Gastrocnemius medialis (tissue), 4 donors: Measurements from ENCODE around the gene OPCML. TPM values are rescaled to one million over a fixed set of nuclear protein-coding genes. Genes with fewer than 3 reads are reported as not detected.

ENCODE experiments used
- ATAC-seq, 2 donors: fragments of 150-250 bp; one replicate each; pipeline ENCODE4 v1.9.1; 2016
- DNase-seq, 2 donors: peaks; one replicate each; pipeline ENCODE4 v3.0.0-alpha.2; 2019
- H3K27ac ChIP-seq, 4 donors: fragments of 200-600 bp; sonication (generic); 1 replicate in 1 of 4; 2 replicates in 3 of 4; pipeline ENCODE4 v1.5.1; 2016 to 2018; ENCODE audit warnings: mild to moderate bottlenecking in 2 of 4, moderate library complexity in 1 of 4
- H3K27me3 ChIP-seq, 3 donors: fragments of 200-600 bp; sonication (generic) in 2 of 3; 1 replicate in 1 of 3; 2 replicates in 2 of 3; pipeline versions ENCODE4 v1.5.1 to v1.6.0; 2016 to 2019; ENCODE audit warnings: mild to moderate bottlenecking in 1 of 3, moderate library complexity in 1 of 3
- H3K36me3 ChIP-seq, 2 donors: fragments of 200-600 bp; sonication (generic) in 1 of 2; one replicate each; pipeline ENCODE4 v1.5.1; 2017 to 2018
- H3K4me1 ChIP-seq, 2 donors: fragments of 200-600 bp; sonication (generic) in 1 of 2; one replicate each; pipeline ENCODE4 v1.5.1; 2016 to 2017; ENCODE audit warnings: mild to moderate bottlenecking in 2 of 2
- H3K4me3 ChIP-seq, 4 donors: fragments of 200-600 bp; sonication (generic) in 3 of 4; 1 replicate in 1 of 4; 2 replicates in 3 of 4; pipeline ENCODE4 v1.5.1; 2016 to 2019; ENCODE audit warnings: mild to moderate bottlenecking in 2 of 4
- H3K9me3 ChIP-seq, 3 donors: fragments of 200-600 bp; sonication (generic) in 2 of 3; 1 replicate in 1 of 3; 2 replicates in 2 of 3; pipeline ENCODE4 v1.5.1; 2016 to 2019
- CTCF ChIP-seq, 5 experiments: fragments of 450-650 bp in 3 of 5; fragments of 200-600 bp in 2 of 5; sonication (generic) in 2 of 5; IDR thresholded peaks in 4 of 5; conservative IDR thresholded peaks in 1 of 5; 1 replicate in 4 of 5; 2 replicates in 1 of 5; pipeline ENCODE4 v1.5.1; 2016 to 2019; ENCODE audit warnings: antibody characterized with exemption in 5 of 5, mild to moderate bottlenecking in 3 of 5, moderate library complexity in 3 of 5
- POLR2A ChIP-seq, 2 donors: fragments of 450-650 bp; IDR thresholded peaks; one replicate each; pipeline ENCODE4 v1.6.1; 2017; ENCODE audit warnings: antibody characterized with exemption in 2 of 2, mild to moderate bottlenecking in 2 of 2, moderate library complexity in 2 of 2
- in situ Hi-C, 4 donors: fragments of 200-750 bp; cut with MboI; loops; one replicate each; pipeline versions ENCODE4 v1.15.0 to v1.8.0; 2017; ENCODE audit warnings: low sequenced_read_pairs in 4 of 4
- intact Hi-C: fragments of 100-400 bp; cut with DNase I; formaldehyde crosslinking; loops from one replicate; pipeline ENCODE4 v1.15.1; 2023; ENCODE audit warnings: low total_unique reads
- total RNA-seq, 4 donors: library from RNA; depleted of rRNA; stranded (reverse); fragments of >200 nt; gene quantifications; one replicate each; pipeline versions ENCODE4 v1.1.0 to v1.2.3, GENCODE V29; 2016

The OPCML gene
- total RNA-seq, 4 donors from 2014 or later: not detected

- H3K4me1 ChIP-seq: no peaks in the 10 kb centered on the region
- no peaks in the 10 kb centered on the region for H3K36me3 ChIP-seq
- peaks cover 0 to 3% (median 0%) of the 10 kb centered on the region in 3 donors for H3K27me3 ChIP-seq
- DNase-seq (no peak), ATAC-seq (no peak)
- H3K9me3 ChIP-seq: no peaks in the 10 kb centered on the region
- TF ChIP-seq CTCF (IDR thresholded peaks at IDR 0.05 in 4 of 5, conservative IDR thresholded peaks at IDR 0.05 in 1 of 5) (no peak), POLR2A (IDR thresholded peaks at IDR 0.05) (no peak)
- H3K27ac ChIP-seq: no peak overlapping the region
- in situ Hi-C loops (no loop called here), intact Hi-C loops (no loop called here)
- no peak overlapping the region for H3K4me3 ChIP-seq
Observed at GRCh38 chr11:133559833-133560471, 27.7 kb upstream of the OPCML start.

GRCh38 chr11:133559382-133559781 lies 27.1 kb upstream of the OPCML start:
- intact Hi-C loops: no loop called here
- H3K27ac ChIP-seq: no peak overlapping the region
- in situ Hi-C loops: no loop called here
- no peak for TF ChIP-seq POLR2A (IDR thresholded peaks at IDR 0.05)
- TF ChIP-seq CTCF (IDR thresholded peaks at IDR 0.05 in 4 of 5, conservative IDR thresholded peaks at IDR 0.05 in 1 of 5): no peak
- no peaks in the 10 kb centered on the region for H3K36me3 ChIP-seq
- no peak for DNase-seq
- H3K27me3 ChIP-seq: peaks cover 0 to 2% (median 0%) of the 10 kb centered on the region in 3 donors
- H3K4me1 ChIP-seq: no peaks in the 10 kb centered on the region
- no peaks in the 10 kb centered on the region for H3K9me3 ChIP-seq
- no peak overlapping the region for H3K4me3 ChIP-seq
- no peak for ATAC-seq

DNA sequence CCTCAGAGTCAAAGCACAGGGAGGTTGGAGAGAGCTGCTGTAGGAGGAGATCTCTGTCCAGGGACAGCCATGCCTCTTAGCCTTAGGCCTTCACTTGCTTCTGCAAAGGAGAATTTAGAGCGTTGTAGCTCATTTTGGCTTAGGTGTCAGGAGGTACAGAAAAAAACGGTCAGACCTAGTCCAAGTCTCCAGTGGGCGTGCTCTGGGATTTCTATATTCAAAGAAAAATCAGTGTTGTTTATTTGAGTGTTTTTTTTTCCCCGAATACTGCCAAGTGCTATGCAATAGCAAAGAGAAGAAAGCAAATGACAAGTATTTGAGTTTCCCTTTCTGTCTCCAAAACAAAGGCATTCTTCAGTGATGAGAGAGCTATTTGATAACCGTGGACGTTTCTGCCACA lies 22.7 kb upstream of the OPCML start:
- intact Hi-C loops: no loop called here
- no peaks in the 10 kb centered on the region for H3K27me3 ChIP-seq

DNA sequence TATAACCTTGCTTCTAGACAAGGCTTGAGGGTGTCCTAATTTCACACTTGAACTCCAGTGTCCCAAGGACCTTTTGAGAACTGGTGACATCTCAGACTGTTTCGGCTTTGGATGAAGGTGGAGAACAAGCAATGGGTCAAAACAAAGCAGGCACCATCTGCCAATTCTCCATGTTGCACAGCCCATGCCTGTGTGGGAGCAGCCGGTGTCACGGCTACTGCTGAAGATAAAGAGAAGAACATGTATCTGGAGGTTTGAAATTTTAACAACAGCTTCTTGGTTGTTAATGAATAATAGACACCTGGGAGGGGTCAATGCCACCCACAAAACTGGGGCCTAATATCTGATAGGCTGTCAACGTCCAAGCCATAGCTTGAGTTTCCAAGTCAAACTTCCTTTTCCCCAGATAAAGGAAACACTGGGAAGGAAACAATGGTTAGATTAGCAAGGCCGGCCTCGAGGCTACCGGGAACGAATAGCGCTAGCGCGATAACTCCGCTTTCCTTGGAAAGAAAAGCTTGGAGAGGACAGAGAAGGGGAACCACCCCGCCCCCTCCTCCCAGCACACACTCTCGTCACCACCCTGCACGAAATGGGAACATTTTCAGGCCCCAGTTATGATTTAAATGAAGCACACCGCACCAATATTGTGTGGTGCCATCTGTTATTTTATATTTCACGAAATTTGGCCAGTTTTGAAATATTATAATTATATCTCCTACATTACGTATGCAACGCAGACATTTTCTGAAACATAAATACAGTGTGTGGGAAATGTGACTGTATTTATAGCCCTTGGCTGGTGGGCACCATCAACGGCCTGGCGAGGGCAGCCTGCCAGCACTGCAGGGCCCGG lies 21.8 kb upstream of the OPCML start:
- Histone ChIP-seq H3K4me3 (no peak overlapping the region), H3K4me1 (no peaks in the 10 kb centered on the region), H3K9me3 (no peaks in the 10 kb centered on the region), H3K36me3 (no peaks in the 10 kb centered on the region), H3K27ac (no peak overlapping the region), H3K27me3 (no peaks in the 10 kb centered on the region)
- ATAC-seq (no peak), DNase-seq (no peak)
- TF ChIP-seq CTCF (IDR thresholded peaks at IDR 0.05 in 4 of 5, conservative IDR thresholded peaks at IDR 0.05 in 1 of 5): no peak
- no peak for TF ChIP-seq POLR2A (IDR thresholded peaks at IDR 0.05)
- intact Hi-C loops (no loop called here), in situ Hi-C loops (no loop called here)

More for the DNA sequence above, 22.7 kb upstream of the OPCML start:
- Histone ChIP-seq H3K36me3 (no peaks in the 10 kb centered on the region), H3K27ac (no peak overlapping the region), H3K4me1 (no peaks in the 10 kb centered on the region), H3K9me3 (no peaks in the 10 kb centered on the region), H3K4me3 (no peak overlapping the region)
- ATAC-seq (no peak), DNase-seq (no peak)
- in situ Hi-C loops: no loop called here
- TF ChIP-seq CTCF (IDR thresholded peaks at IDR 0.05 in 4 of 5, conservative IDR thresholded peaks at IDR 0.05 in 1 of 5) (no peak), POLR2A (IDR thresholded peaks at IDR 0.05) (no peak)
